Fibroblast of lung (primary cell): ENCODE data around the gene SIRPD. TPM values are rescaled to one million over a fixed set of nuclear protein-coding genes. Genes with fewer than 3 reads are reported as not detected.
A peak's percentile ranks its signal among the peaks of the same experiment; 100 is the strongest.
"Not testable (repeated sequence)": the region's sequence is repeated elsewhere in the genome, so short reads cannot be mapped to it uniquely, and the experiment has no call there.

Experiments
- DNase-seq, 2 donors: peaks; one replicate each; pipeline versions ENCODE4 v3.0.0 to v3.0.0-alpha.2; 2010; ENCODE audit warnings: low read depth in 2 of 2
- H2AFZ ChIP-seq: 2 replicates; pipeline ENCODE4 v1.5.1; 2012; ENCODE audit warnings: low read length, control low read depth, inconsistent platforms
- H3K27ac ChIP-seq: 2 replicates; pipeline ENCODE4 v1.5.1; 2011; ENCODE audit warnings: low read length, control low read depth; ENCODE audit not compliant: insufficient read depth
- H3K27me3 ChIP-seq: 2 replicates; pipeline ENCODE4 v1.5.1; 2011; ENCODE audit warnings: mild to moderate bottlenecking, low read length; ENCODE audit not compliant: control insufficient read depth, insufficient read depth
- H3K36me3 ChIP-seq: 2 replicates; pipeline ENCODE4 v1.5.1; 2011; ENCODE audit warnings: low read length; ENCODE audit not compliant: control insufficient read depth, insufficient read depth
- H3K4me1 ChIP-seq: 2 replicates; pipeline ENCODE4 v1.5.1; 2011; ENCODE audit warnings: low read length; ENCODE audit not compliant: control insufficient read depth, insufficient read depth; ENCODE audit errors: extremely low read depth
- H3K4me2 ChIP-seq: 2 replicates; pipeline ENCODE4 v1.5.1; 2011; ENCODE audit warnings: low read length, control low read depth; ENCODE audit not compliant: insufficient read depth; ENCODE audit errors: extremely low read depth
- H3K4me3 ChIP-seq, 4 experiments: fragments of 200-600 bp in 1 of 4; sonication (generic) in 1 of 4; replicated peaks in 1 of 4; 2 replicates each; pipeline ENCODE4 v1.5.1; 2011 to 2016; ENCODE audit warnings: low read length in 4 of 4, low read depth in 3 of 4, mild to moderate bottlenecking in 3 of 4, control low read depth in 2 of 4, inconsistent platforms in 1 of 4, mixed read lengths in 1 of 4; ENCODE audit not compliant: insufficient read depth in 1 of 4; ENCODE audit errors: control extremely low read depth in 1 of 4
- H3K79me2 ChIP-seq: 2 replicates; pipeline ENCODE4 v1.5.1; 2012; ENCODE audit warnings: mild to moderate bottlenecking, low read length, inconsistent platforms; ENCODE audit not compliant: control insufficient read depth, insufficient read depth
- H3K9ac ChIP-seq: 2 replicates; pipeline ENCODE4 v1.5.1; 2011; ENCODE audit warnings: mild to moderate bottlenecking, low read length, control low read depth; ENCODE audit not compliant: insufficient read depth
- H3K9me3 ChIP-seq: 2 replicates; pipeline ENCODE4 v1.5.1; 2012; ENCODE audit warnings: low read depth, low read length; ENCODE audit not compliant: control insufficient read depth, insufficient read depth
- H4K20me1 ChIP-seq: 2 replicates; pipeline ENCODE4 v1.5.1; 2011; ENCODE audit warnings: low read length; ENCODE audit not compliant: control insufficient read depth, insufficient read depth; ENCODE audit errors: extremely low read depth
- CTCF ChIP-seq, 2 donors: IDR thresholded peaks in 1 of 2; conservative IDR thresholded peaks in 1 of 2; 1 replicate in 1 of 2; 2 replicates in 1 of 2; pipeline ENCODE4 v1.5.1; 2011 to 2012; ENCODE audit warnings: low read length in 2 of 2, control low read depth in 1 of 2, inconsistent platforms in 1 of 2, low read depth in 1 of 2, mild to moderate bottlenecking in 1 of 2
- EZH2 ChIP-seq: IDR thresholded peaks from 2 replicates; pipeline ENCODE4 v1.5.1; 2012; ENCODE audit warnings: low read length, control low read depth, mild to moderate bottlenecking; ENCODE audit errors: missing control alignments
- polyA plus RNA-seq, 2 donors: library from polyadenylated mRNA; depleted of rRNA in 1 of 2; stranded (reverse) in 1 of 2; unstranded in 1 of 2; fragments of >200 nt; gene quantifications; 2 replicates each; pipeline ENCODE4 v1.2.1, GENCODE V29; 2011 to 2012; ENCODE audit warnings: missing spikeins in 1 of 2
- total RNA-seq: library from RNA; depleted of rRNA; stranded (reverse); fragments of >200 nt; gene quantifications from 2 replicates; pipeline ENCODE4 v1.2.1, GENCODE V29; 2014

Gene SIRPD
- total and polyA plus RNA-seq, 2 donors (not counting 1 experiment from before 2014, with no cell fraction given) = not detected

DNA sequence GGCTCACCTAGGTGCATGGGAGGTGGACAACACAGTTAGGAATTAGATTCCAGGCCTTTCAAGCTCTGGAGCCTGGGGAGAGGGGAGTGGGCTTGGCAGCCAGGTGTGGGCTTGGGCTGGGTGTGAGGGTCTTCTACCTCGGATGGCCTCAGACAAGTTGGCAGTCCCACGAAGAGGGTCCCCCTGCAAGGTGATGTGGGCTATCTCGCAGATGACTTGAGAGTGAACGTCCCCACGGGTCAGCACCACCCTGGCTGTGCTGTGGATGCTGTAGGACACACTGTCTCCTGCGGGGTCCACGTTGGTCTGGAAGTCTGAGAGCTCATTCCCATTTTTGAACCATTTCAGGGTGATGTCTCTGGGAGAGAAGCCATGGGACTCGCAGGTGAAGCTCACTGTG, 14.1 kb upstream of the SIRPD start:
- H3K9me3 ChIP-seq, H3K9ac ChIP-seq, H3K27me3 ChIP-seq, H3K79me2 ChIP-seq, H3K4me3 ChIP-seq, H3K4me2 ChIP-seq, H3K36me3 ChIP-seq, H3K4me1 ChIP-seq, H4K20me1 ChIP-seq, H3K27ac ChIP-seq, H2AFZ ChIP-seq, DNase-seq: not testable (repeated sequence)

DNA sequence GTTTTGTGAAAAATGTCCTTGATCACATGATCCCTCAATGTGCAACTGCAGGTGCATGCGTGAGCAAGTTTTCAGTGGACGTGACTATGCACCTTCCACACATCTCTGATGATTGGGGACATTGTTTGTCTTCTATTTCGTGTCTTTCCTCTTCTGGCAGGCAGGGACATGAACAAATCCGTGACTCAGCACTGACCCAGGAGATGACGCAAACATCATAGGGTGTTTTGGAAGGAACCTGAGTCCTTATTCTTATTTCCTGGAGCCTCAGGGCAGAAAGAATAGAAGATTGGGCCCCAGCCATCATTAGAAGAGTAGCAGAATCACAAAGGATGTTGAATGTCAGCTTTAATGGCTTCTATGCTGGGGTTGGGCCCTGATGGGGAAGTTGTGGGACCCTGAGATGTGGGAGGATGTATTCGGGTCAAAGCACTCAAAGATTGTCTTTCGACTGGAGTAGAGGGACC, 11.9 kb upstream of the SIRPD start:
- Histone ChIP-seq H3K4me3 (no peak overlapping the region), H3K9ac (no peak overlapping the region), H3K4me1 (peaks cover 4% of the 10 kb centered on the region), H3K79me2 (no peaks in the 10 kb centered on the region), H3K4me2 (no peak overlapping the region), H3K27me3 (no peaks in the 10 kb centered on the region), H3K27ac (no peak overlapping the region), H3K36me3 (no peaks in the 10 kb centered on the region), H4K20me1 (no peaks in the 10 kb centered on the region), H3K9me3 (no peaks in the 10 kb centered on the region), H2AFZ (no peak overlapping the region)
- no peak for TF ChIP-seq EZH2
- no peak for TF ChIP-seq CTCF (conservative IDR thresholded peaks at IDR 0.05 in 1 of 2, IDR thresholded peaks at IDR 0.05 in 1 of 2; ENCODE audit: low read depth in 1 of 2, low read length in 2 of 2)
- peak in 1 of 2 donors; percentile 23 for DNase-seq

GRCh38 chr20:1568163-1568490, 10.6 kb upstream of the SIRPD start:
- H3K27ac ChIP-seq = no peak overlapping the region
- no peaks in the 10 kb centered on the region for H3K27me3 ChIP-seq
- no peaks in the 10 kb centered on the region for H4K20me1 ChIP-seq
- no peaks in the 10 kb centered on the region for H3K9me3 ChIP-seq
- H3K4me2 ChIP-seq = no peak overlapping the region
- H3K4me3 ChIP-seq = no peak overlapping the region
- no peak overlapping the region for H3K9ac ChIP-seq
- H2AFZ ChIP-seq = no peak overlapping the region
- DNase-seq = no peak
- H3K79me2 ChIP-seq = no peaks in the 10 kb centered on the region
- TF ChIP-seq CTCF (conservative IDR thresholded peaks at IDR 0.05 in 1 of 2, IDR thresholded peaks at IDR 0.05 in 1 of 2; ENCODE audit: low read depth in 1 of 2, low read length in 2 of 2) (no peak), EZH2 (no peak)
- H3K4me1 ChIP-seq = peaks cover 4% of the 10 kb centered on the region
- no peaks in the 10 kb centered on the region for H3K36me3 ChIP-seq
